NT2/D1 (cell line): ENCODE data around the gene ECHS1.

ENCODE experiments used
- DNase-seq: peaks from one replicate; pipeline ENCODE4 v3.0.0-alpha.2; 2011; ENCODE audit warnings: low read depth, low spot score
- H3K27me3 ChIP-seq: 2 replicates; pipeline ENCODE4 v1.6.0; 2011; ENCODE audit warnings: mild to moderate bottlenecking; ENCODE audit not compliant: insufficient read length, insufficient read depth
- H3K36me3 ChIP-seq: 2 replicates; pipeline ENCODE4 v1.6.1; 2011; ENCODE audit warnings: mild to moderate bottlenecking, low read length, mixed read lengths; ENCODE audit not compliant: insufficient read depth, insufficient read length
- H3K4me1 ChIP-seq: 2 replicates; pipeline ENCODE4 v1.5.1; 2011; ENCODE audit not compliant: insufficient read depth, insufficient read length
- H3K4me3 ChIP-seq: 2 replicates; pipeline ENCODE4 v1.5.1; 2011; ENCODE audit warnings: low read depth; ENCODE audit not compliant: insufficient read length
- H3K9ac ChIP-seq: 2 replicates; pipeline ENCODE4 v1.6.0; 2011; ENCODE audit warnings: low read depth; ENCODE audit not compliant: insufficient read length
- H3K9me3 ChIP-seq: 2 replicates; pipeline ENCODE4 v1.5.1; 2011; ENCODE audit warnings: mild to moderate bottlenecking, low read length; ENCODE audit not compliant: insufficient read depth
- SUZ12 ChIP-seq: IDR thresholded peaks from 2 replicates; pipeline ENCODE4 v1.6.1; 2011; ENCODE audit not compliant: insufficient read length, insufficient read depth; ENCODE audit errors: extremely low read depth
- YY1 ChIP-seq: IDR thresholded peaks from 2 replicates; pipeline ENCODE4 v1.6.1; 2011; ENCODE audit not compliant: insufficient read length, insufficient read depth
- ZNF274 ChIP-seq: IDR thresholded peaks from 2 replicates; pipeline ENCODE4 v1.6.1; 2011; ENCODE audit warnings: mild to moderate bottlenecking, low read depth, low read length

ECHS1 gene

DNA sequence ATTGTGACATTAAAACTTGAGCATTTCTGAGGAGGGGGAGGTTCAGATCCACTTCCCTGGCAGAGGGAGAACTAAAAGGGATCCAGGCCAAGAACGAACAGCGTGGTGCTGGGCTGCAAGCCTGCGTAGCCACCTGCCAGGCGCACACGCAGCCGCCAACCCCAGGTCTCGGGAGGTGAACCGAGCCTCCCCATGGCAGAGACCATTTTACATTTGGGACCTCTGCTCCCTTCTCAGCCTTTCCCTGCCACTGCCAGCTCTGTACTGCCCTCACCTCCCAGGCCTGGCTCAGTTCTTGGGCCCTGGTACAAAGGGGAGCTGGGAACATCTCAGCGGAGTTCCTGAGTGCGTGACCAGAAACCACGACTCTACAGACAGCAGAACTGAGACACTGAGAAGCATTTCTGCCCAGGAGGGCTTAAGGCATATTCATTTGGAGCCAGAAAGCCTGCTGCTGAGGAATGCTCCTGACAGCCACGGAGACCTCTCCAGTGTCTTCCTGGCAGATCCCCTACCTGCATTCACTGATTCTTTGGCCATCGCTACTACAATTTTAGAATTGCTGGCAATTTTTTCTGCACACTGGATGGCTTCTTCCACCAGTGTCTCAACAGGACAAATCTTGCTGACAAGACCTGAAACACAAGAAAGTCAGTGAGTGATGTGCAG is 7.6 kb downstream of the ECHS1 start:
- H3K4me1 ChIP-seq = no peaks in the 10 kb centered on the region
- no peaks in the 10 kb centered on the region for H3K27me3 ChIP-seq
- peaks cover 73% of the 10 kb centered on the region for H3K36me3 ChIP-seq
- no peak overlapping the region for H3K4me3 ChIP-seq
- no peaks in the 10 kb centered on the region for H3K9me3 ChIP-seq
- no peak overlapping the region for H3K9ac ChIP-seq
- DNase-seq = no peak
- no peak for TF ChIP-seq SUZ12

GRCh38 chr10:133364645-133365431 is 8.3 kb downstream of the ECHS1 start:
- Histone ChIP-seq H3K9ac (no peak overlapping the region), H3K36me3 (peaks cover 66% of the 10 kb centered on the region)
- DNase-seq = no peak

GRCh38 chr10:133362846-133363245 is 10.3 kb downstream of the ECHS1 start:
- TF ChIP-seq ZNF274 (no peak), YY1 (no peak), SUZ12 (no peak)
- no peak for DNase-seq
- Histone ChIP-seq H3K27me3 (no peaks in the 10 kb centered on the region), H3K4me3 (no peak overlapping the region), H3K36me3 (peaks cover 49% of the 10 kb centered on the region), H3K9me3 (no peaks in the 10 kb centered on the region), H3K4me1 (peaks cover 4% of the 10 kb centered on the region), H3K9ac (no peak overlapping the region)

More at GRCh38 chr10:133364645-133365431, 8.3 kb downstream of the ECHS1 start:
- no peak for TF ChIP-seq YY1
- H3K9me3 ChIP-seq = no peaks in the 10 kb centered on the region
- no peak overlapping the region for H3K4me3 ChIP-seq
- no peaks in the 10 kb centered on the region for H3K27me3 ChIP-seq
- no peaks in the 10 kb centered on the region for H3K4me1 ChIP-seq

GRCh38 chr10:133361773-133362441 is 11.2 kb downstream of the ECHS1 start:
- no peak overlapping the region for H3K9ac ChIP-seq
- H3K36me3 ChIP-seq = peaks cover 47% of the 10 kb centered on the region
- H3K9me3 ChIP-seq = no peaks in the 10 kb centered on the region

GRCh38 chr10:133361227-133361626 is 11.9 kb downstream of the ECHS1 start:
- no peak for DNase-seq
- Histone ChIP-seq H3K9me3 (no peaks in the 10 kb centered on the region), H3K9ac (no peak overlapping the region), H3K4me1 (peaks cover 4% of the 10 kb centered on the region), H3K4me3 (no peak overlapping the region), H3K36me3 (peaks cover 44% of the 10 kb centered on the region), H3K27me3 (no peaks in the 10 kb centered on the region)
- TF ChIP-seq SUZ12 (no peak), YY1 (no peak), ZNF274 (no peak)

More at GRCh38 chr10:133361773-133362441, 11.2 kb downstream of the ECHS1 start:
- TF ChIP-seq YY1 (no peak), ZNF274 (no peak), SUZ12 (no peak)
- DNase-seq = no peak
- Histone ChIP-seq H3K4me1 (peaks cover 4% of the 10 kb centered on the region), H3K27me3 (no peaks in the 10 kb centered on the region), H3K4me3 (no peak overlapping the region)

DNA sequence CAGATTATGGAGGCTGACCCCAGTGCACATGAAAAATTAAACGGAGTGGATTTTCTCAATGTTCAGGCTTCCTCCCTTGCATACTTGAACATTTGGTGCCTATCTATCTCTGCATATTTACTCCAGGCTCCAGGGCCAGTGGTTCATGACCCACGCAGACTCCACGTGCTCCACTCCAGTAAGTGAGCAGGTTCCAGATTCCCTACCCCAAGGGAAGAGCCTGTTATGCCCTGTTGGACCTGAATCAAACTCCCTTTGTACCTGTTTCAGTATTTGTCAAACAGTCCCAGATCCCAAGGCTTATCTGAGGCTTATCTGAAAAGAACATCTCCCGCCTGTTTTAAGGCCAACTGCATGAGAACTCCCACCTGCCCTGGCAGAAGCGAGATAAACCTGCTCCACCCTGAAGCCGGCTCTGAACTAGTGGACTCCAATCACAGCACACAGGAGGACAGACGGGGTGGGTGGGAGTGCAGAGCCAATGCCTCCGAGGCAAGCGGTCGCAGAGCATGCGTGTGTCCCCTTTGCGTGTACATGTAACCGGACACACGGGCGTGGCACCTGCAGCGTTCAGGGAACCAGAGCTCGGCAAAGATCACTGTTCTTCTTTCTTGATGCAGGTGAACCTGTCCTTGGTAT is 13.1 kb downstream of the ECHS1 start:
- DNase-seq = no peak
- no peak for TF ChIP-seq SUZ12
- no peak for TF ChIP-seq YY1
- no peak for TF ChIP-seq ZNF274
- peaks cover 43% of the 10 kb centered on the region for H3K36me3 ChIP-seq
- H3K27me3 ChIP-seq = no peaks in the 10 kb centered on the region
- no peak overlapping the region for H3K9ac ChIP-seq
- H3K4me1 ChIP-seq = peaks cover 4% of the 10 kb centered on the region
- no peaks in the 10 kb centered on the region for H3K9me3 ChIP-seq
- H3K4me3 ChIP-seq = no peak overlapping the region

- H3K27me3 ChIP-seq = no peaks in the 10 kb centered on the region
- no peak overlapping the region for H3K4me3 ChIP-seq
- H3K9me3 ChIP-seq = no peaks in the 10 kb centered on the region
- no peak for DNase-seq
- no peak overlapping the region for H3K9ac ChIP-seq
- TF ChIP-seq SUZ12 = no peak
- TF ChIP-seq YY1 = no peak
- TF ChIP-seq ZNF274 = no peak
- peaks cover 4% of the 10 kb centered on the region for H3K4me1 ChIP-seq
- H3K36me3 ChIP-seq = peaks cover 43% of the 10 kb centered on the region
Observed at GRCh38 chr10:133359554-133359971, 13.6 kb downstream of the ECHS1 start.
